Endothelial cell of coronary artery (primary cell): Measurements from ENCODE around the gene HSD17B8. TPM values are rescaled to one million over a fixed set of nuclear protein-coding genes. Genes with fewer than 3 reads are reported as not detected.

Experiments
- total RNA-seq: library from RNA; depleted of rRNA; stranded (reverse); fragments of >200 nt; gene quantifications from 2 replicates; pipeline ENCODE4 v1.2.3, GENCODE V29; 2014

Gene HSD17B8
- total RNA-seq: 3.6 and 4.7 TPM in 2 replicates

GRCh38 chr6:33204415-33205190 lies at the start of gene HSD17B8:
Gene HSD17B8, plus strand, starts transcription at chr6:33204655. Its CDS starts 14 bp downstream, at chr6:33204669.

GRCh38 chr6:33192105-33192646 lies 12.3 kb upstream of the HSD17B8 start, which contains the start of gene COL11A2:
Gene COL11A2, minus strand, starts transcription at chr6:33192467. Its CDS starts 227 bp downstream, at chr6:33192240.

GRCh38 chr6:33200219-33201146 lies 4.0 kb upstream of the HSD17B8 start, which contains the start of the genes RXRB and SLC39A7:
Gene RXRB, minus strand, starts transcription at chr6:33200665. Its CDS starts 189 bp downstream, at chr6:33200476.
Gene SLC39A7, plus strand, starts transcription at chr6:33200867. Its CDS starts 379 bp downstream, at chr6:33201246.

GRCh38 chr6:33208091-33208967 lies 3.9 kb downstream of the HSD17B8 start, which contains the start of gene RING1:
Gene RING1, plus strand, starts transcription at chr6:33208500. Its CDS starts 323 bp downstream, at chr6:33208823.

Other genes starting within 250 kb of the HSD17B8 start
- 48.0 and 63.6 TPM in 2 replicates for gene BRD2, start 236.1 kb upstream of the HSD17B8 start, total RNA-seq
- under 0.01 TPM in 1 of 2 replicates, not detected in the other for gene HLA-DOA, start 195.1 kb upstream of the HSD17B8 start, total RNA-seq
- 1.9 and 3.5 TPM in 2 replicates for gene HLA-DPA1, start 131.0 kb upstream of the HSD17B8 start, total RNA-seq
- gene HLA-DPB1, start 128.7 kb upstream of the HSD17B8 start, total RNA-seq: 6.3 and 9.2 TPM in 2 replicates
- 0.09 and 0.19 TPM in 2 replicates for gene COL11A2, start 12.2 kb upstream of the HSD17B8 start, total RNA-seq
- 18.3 and 20.6 TPM in 2 replicates for gene RXRB, start 4.0 kb upstream of the HSD17B8 start, total RNA-seq
- 108 and 126 TPM in 2 replicates for gene SLC39A7, start 3.8 kb upstream of the HSD17B8 start, total RNA-seq
- gene RING1, start 3.8 kb downstream of the HSD17B8 start, total RNA-seq: 17.6 and 23.9 TPM in 2 replicates
- gene VPS52, start 67.2 kb downstream of the HSD17B8 start, total RNA-seq: 30.0 and 35.5 TPM in 2 replicates
- 6,632 and 6,752 TPM in 2 replicates for gene RPS18, start 67.4 kb downstream of the HSD17B8 start, total RNA-seq
- gene B3GALT4, start 72.5 kb downstream of the HSD17B8 start, total RNA-seq: 2.1 and 3.3 TPM in 2 replicates
- 89.8 and 104 TPM in 2 replicates for gene WDR46, start 84.6 kb downstream of the HSD17B8 start, total RNA-seq
- 47.1 and 52.0 TPM in 2 replicates for gene PFDN6, start 84.9 kb downstream of the HSD17B8 start, total RNA-seq
- 34.2 and 41.3 TPM in 2 replicates for gene RGL2, start 94.3 kb downstream of the HSD17B8 start, total RNA-seq
- gene TAPBP, start 109.4 kb downstream of the HSD17B8 start, total RNA-seq: 33.2 and 55.3 TPM in 2 replicates
- gene ZBTB22, start 113.1 kb downstream of the HSD17B8 start, total RNA-seq: 11.2 and 18.4 TPM in 2 replicates
- gene DAXX, start 118.3 kb downstream of the HSD17B8 start, total RNA-seq: 54.9 and 68.0 TPM in 2 replicates
- gene KIFC1, start 187.2 kb downstream of the HSD17B8 start, total RNA-seq: 8.0 and 25.3 TPM in 2 replicates
- gene PHF1, start 206.4 kb downstream of the HSD17B8 start, total RNA-seq: 7.6 and 12.4 TPM in 2 replicates
- gene CUTA, start 213.5 kb downstream of the HSD17B8 start, total RNA-seq: 46.1 and 59.4 TPM in 2 replicates
- gene SYNGAP1, start 215.4 kb downstream of the HSD17B8 start, total RNA-seq: 1.6 and 2.2 TPM in 2 replicates
- gene ZBTB9, start 249.9 kb downstream of the HSD17B8 start, total RNA-seq: 5.5 and 5.9 TPM in 2 replicates